Measurements from ENCODE around the gene VAT1.
A peak's percentile ranks its signal among the peaks of the same experiment; 100 is the strongest.
"Not testable (repeated sequence)": the region's sequence is repeated elsewhere in the genome, so short reads cannot be mapped to it uniquely, and the experiment has no call there.

VAT1 gene

DNA sequence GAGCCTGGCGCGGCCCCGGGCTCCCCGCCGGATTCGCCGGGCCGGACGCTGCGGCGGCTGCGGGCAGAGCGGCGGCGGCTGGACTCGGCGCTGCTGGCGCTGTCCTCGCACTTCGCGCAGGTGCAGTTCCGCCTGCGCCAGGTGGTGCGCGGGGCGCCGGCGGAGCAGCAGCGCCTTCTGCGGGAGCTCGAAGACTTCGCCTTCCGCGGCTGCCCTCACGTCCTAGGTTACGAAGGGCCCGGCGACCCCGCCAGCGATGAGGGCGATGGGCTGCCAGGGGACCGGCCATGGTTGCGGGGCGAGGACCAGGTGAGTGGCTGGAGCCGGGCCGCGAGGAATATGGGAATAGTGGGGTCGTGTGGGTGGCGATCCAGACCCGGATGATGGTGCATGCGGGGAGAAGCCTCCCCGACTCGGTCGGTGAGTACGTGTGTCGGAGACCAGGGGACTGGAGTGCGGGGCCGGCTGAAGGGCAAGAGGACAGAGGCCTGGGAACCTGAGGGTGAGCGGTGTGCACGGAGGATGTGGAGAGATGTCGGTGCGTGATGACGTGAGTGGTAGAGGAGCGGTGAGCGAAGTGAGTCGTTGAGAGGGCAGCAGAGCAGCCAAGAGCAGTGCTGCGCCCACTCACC, 41.3 kb downstream of the VAT1 start:
- in situ Hi-C loops (cut with HindIII; ENCODE audit: low sequenced_read_pairs): no loop called here
- H3K4me3 ChIP-seq (ENCODE audit: low read depth, low read length): peak overlapping the region; percentile 65
- TF ChIP-seq, protein P1, sequence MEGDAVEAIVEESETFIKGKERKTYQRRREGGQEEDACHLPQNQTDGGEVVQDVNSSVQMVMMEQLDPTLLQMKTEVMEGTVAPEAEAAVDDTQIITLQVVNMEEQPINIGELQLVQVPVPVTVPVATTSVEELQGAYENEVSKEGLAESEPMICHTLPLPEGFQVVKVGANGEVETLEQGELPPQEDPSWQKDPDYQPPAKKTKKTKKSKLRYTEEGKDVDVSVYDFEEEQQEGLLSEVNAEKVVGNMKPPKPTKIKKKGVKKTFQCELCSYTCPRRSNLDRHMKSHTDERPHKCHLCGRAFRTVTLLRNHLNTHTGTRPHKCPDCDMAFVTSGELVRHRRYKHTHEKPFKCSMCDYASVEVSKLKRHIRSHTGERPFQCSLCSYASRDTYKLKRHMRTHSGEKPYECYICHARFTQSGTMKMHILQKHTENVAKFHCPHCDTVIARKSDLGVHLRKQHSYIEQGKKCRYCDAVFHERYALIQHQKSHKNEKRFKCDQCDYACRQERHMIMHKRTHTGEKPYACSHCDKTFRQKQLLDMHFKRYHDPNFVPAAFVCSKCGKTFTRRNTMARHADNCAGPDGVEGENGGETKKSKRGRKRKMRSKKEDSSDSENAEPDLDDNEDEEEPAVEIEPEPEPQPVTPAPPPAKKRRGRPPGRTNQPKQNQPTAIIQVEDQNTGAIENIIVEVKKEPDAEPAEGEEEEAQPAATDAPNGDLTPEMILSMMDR (IDR thresholded peaks at IDR 0.05; ENCODE audit: low read depth, low read length, missing control alignments): no peak
- no peak for DNase-seq (ENCODE audit: low read depth)

DNA sequence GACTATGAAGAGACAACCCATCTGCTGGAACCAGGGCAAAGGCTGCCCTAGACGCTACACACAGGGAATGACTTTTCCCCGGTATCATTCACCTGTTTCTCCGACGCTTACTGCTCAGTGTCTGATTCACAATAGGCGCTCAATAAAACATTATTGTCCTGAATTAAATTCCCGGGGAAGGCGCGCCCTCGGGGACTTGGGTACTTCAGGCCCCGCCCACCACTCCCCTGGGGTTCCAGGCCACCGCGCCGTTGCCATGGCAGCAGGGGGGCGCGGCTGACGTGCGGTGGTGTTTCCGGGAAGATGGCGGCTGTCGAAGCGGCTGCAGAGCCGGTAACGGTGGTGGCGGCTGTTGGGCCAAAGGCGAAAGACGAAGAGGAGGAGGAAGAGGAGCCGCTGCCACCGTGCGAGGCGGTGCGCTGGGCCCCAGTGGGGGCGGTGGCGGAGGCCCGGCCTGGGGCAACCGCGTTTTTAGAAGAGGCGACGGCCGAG, 41.9 kb downstream of the VAT1 start, which contains the start of gene RUNDC1:
RUNDC1 (plus strand) TSS at position 292 of the 492 bp plus-strand sequence; CDS start at position 304, 12 bp downstream.
- DNase-seq (ENCODE audit: low read depth): peak; percentile 52
- peak within 1 kb of the TSS; percentile 65 for H3K4me3 ChIP-seq (ENCODE audit: low read depth, low read length)
- in situ Hi-C loops (cut with HindIII; ENCODE audit: low sequenced_read_pairs): no loop called here
- TF ChIP-seq, protein P1 (IDR thresholded peaks at IDR 0.05; ENCODE audit: low read depth, low read length, missing control alignments): no peak

DNA sequence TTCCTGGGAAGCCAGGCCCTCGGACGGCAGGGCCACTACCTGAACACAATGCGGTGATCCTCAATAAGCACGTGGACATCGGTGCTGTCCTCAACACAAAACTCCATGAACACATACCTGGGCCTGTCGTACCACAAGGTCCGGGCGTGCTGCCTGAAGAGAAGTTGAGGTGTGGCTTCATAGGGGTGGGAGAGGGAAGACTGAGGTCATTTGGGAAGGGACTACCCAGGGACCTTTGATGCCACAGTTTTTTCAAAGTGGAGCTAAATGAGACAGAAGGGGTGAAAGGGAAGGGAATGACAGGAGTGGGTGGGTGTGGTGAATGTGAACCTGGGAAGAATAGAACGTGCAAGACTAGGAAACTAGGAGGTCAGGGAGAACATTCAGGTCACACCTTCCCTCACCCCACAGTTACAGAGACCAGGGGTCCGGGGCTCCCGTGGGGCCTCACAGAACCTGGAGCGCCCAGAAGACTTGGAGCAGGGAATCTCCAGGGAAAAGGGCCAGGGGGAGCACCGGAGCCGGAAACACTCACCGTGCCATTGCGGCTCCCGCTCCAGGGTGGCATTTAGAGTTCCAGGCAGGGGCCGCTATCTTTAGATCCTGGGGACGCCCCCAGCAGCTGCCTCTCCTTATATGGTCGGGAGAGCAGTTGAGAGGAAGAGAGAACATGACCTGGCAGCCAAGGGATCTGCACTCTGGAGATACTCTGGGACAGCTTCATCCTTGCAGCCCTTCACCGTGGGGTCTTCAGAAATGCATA, 42.5 kb downstream of the VAT1 start, which contains the start of gene PTGES3L:
PTGES3L (minus strand) TSS at position 570 of the 763 bp plus-strand sequence; CDS start at position 543, 27 bp downstream.
- H3K4me3 ChIP-seq (ENCODE audit: low read depth, low read length): peak within 1 kb of the TSS; percentile 65
- TF ChIP-seq, protein P1 (IDR thresholded peaks at IDR 0.05; ENCODE audit: low read depth, low read length, missing control alignments): no peak
- in situ Hi-C loops (cut with HindIII; ENCODE audit: low sequenced_read_pairs): loop anchor here (5.0 kb wide), 1 partner anchor 38 kb away; no protein-coding TSS in a partner anchor
- no peak for DNase-seq (ENCODE audit: low read depth)

DNA sequence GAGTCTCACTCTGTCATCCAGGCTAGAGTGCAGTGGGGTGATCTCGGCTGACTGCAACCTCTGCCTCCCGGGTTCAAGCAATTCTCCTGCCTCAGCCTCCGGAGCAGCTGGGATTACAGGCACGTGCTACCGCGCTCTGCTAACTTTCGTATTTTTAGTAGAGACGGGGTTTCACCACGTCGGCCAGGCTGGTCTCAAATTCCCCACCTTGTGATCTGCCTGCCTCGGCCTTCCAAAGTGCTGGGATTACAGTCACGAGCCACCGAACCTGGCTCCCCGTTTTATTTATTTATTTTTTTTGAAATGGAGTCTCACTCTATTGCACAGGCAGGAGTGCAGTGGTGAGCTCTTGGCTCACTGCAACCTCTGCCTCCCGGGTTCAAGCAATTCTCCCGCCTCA, 46.5 kb downstream of the VAT1 start:
- in situ Hi-C loops (cut with HindIII; ENCODE audit: low sequenced_read_pairs): loop anchor here (5.0 kb wide), 1 partner anchor 42 kb away; no protein-coding TSS in a partner anchor

DNA sequence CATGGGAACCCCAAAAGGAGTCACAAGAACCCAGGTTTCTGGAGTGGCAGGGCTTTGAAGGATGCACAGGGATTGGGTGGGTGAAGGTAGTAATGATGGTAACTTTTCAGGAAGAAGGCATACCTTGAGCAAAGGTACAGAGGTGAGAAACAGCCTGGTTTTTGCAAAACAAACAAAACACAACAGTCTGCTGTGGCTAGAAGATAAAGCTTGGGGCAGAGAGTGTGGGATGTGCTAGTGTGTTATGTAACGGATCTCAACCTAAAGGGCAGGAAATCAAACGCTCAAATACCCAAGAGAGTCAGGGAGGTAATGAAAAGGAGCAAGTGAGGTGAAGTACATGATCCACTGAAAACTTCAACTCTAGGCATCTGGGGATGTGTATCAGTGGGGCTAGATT, 46.9 kb downstream of the VAT1 start:
- in situ Hi-C loops (cut with HindIII; ENCODE audit: low sequenced_read_pairs): loop anchor here (5.0 kb wide), 1 partner anchor 42 kb away; no protein-coding TSS in a partner anchor
- TF ChIP-seq, protein P1 (IDR thresholded peaks at IDR 0.05; ENCODE audit: low read depth, low read length, missing control alignments): no peak
- no peak for DNase-seq (ENCODE audit: low read depth)
- no peak overlapping the region for H3K4me3 ChIP-seq (ENCODE audit: low read depth, low read length)

More for the DNA sequence above, 46.5 kb downstream of the VAT1 start:
- not testable (repeated sequence) for DNase-seq (ENCODE audit: low read depth); H3K4me3 ChIP-seq (ENCODE audit: low read depth, low read length)

DNA sequence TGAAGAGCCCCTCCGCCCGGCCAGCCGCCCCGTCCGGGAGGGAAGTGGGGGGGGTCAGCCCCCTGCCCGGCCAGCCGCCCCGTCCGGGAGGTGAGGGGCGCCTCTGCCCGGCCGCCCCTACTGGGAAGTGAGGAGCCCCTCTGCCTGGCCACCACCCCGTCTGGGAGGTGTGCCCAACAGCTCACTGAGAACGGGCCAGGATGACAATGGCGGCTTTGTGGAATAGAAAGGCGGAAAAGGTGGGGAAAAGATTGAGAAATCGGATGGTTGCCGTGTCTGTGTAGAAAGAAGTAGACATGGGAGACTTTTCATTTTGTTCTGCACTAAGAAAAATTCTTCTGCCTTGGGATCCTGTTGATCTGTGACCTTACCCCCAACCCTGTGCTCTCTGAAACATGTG, 48.9 kb downstream of the VAT1 start:
- H3K4me3 ChIP-seq (ENCODE audit: low read depth, low read length); in situ Hi-C loops (cut with HindIII; ENCODE audit: low sequenced_read_pairs): not testable (repeated sequence)

DNA sequence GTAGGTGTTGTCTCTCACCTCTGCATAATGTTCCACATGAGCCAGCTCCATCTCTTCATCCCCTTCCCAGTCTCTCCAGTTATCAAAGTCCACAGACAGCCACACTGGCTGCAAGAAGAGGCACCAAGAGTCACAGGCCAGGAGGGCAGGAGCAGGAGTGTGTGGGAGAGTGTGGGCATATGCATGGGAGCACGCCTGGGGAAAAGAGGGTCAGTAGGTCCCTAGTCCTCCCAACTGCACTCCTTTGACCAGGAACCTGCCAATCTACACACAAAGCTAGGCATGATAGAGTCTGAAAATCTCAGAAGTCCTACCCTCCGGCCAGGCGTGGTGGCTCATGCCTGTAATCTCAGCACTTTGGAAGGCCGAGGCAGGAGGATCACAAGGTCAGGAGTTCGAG, 50.6 kb downstream of the VAT1 start:
- TF ChIP-seq, protein P1 (IDR thresholded peaks at IDR 0.05; ENCODE audit: low read depth, low read length, missing control alignments): no peak
- in situ Hi-C loops (cut with HindIII; ENCODE audit: low sequenced_read_pairs): no loop called here
- no peak overlapping the region for H3K4me3 ChIP-seq (ENCODE audit: low read depth, low read length)
- no peak for DNase-seq (ENCODE audit: low read depth)

More for the DNA sequence above, 48.9 kb downstream of the VAT1 start:
- DNase-seq (ENCODE audit: low read depth): not testable (repeated sequence)

All from astrocyte of the cerebellum (primary cell).